Stimulated activated CD4-positive, alpha-beta T cell treated with anti-CD3 and anti-CD28 coated beads, Interleukin-4, amount 100 ng/mL, for 4 hours (primary cell): ENCODE data around the gene SHISA7.
"Not testable (repeated sequence)": the region's sequence is repeated elsewhere in the genome, so short reads cannot be mapped to it uniquely, and the experiment has no call there.

ENCODE experiments used
- DNase-seq, 2 experiments: peaks; one replicate each; pipeline ENCODE4 v3.0.0-alpha.2; 2020

The SHISA7 gene

DNA sequence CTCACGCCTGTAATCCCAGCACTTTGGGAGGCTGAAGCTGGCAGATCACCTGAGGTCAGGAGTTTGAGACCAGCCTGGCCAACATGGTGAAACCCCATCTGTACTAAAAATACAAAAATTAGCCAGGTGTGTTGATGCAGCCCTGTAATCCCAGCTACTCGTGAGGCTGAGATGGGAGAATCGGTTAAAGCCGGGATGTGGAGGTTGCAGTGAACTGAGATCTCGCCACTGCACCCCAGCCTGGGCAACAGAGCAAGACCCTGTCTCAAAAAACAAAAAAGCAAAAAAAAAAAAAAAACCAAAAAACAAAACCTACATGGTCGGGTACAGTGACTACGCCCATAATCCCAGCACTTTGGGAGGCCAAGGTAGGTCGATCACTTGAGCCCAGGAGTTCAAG lies 33.9 kb downstream of the SHISA7 start:
- DNase-seq, result not testable (repeated sequence)

DNA sequence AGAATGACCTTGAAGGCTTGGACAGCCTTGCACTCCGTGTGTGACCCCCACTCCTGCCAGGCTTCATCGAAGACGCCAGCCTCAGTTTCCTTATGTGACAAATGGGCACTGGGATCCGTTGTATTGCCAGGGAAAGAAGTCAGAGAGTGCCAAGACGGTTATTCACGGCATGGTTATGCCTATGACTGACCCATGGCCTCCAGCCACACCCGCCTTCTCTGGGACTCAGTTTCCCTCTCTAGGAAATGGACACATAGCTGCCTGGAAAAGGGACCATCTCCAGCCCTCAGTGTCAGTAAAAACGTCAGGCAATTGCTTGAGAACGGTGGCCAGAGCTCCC lies 34.6 kb downstream of the SHISA7 start:
- no peak for DNase-seq

GRCh38 chr19:55407800-55408532 lies 35.1 kb downstream of the SHISA7 start:
- peak; percentile 94 to 97 for DNase-seq

GRCh38 chr19:55407550-55407799 lies 35.6 kb downstream of the SHISA7 start, which contains the start of gene UBE2S:
UBE2S (minus strand) TSS chr19:55407788; CDS start chr19:55407589, 199 bp downstream.
- not testable (repeated sequence) for DNase-seq

DNA sequence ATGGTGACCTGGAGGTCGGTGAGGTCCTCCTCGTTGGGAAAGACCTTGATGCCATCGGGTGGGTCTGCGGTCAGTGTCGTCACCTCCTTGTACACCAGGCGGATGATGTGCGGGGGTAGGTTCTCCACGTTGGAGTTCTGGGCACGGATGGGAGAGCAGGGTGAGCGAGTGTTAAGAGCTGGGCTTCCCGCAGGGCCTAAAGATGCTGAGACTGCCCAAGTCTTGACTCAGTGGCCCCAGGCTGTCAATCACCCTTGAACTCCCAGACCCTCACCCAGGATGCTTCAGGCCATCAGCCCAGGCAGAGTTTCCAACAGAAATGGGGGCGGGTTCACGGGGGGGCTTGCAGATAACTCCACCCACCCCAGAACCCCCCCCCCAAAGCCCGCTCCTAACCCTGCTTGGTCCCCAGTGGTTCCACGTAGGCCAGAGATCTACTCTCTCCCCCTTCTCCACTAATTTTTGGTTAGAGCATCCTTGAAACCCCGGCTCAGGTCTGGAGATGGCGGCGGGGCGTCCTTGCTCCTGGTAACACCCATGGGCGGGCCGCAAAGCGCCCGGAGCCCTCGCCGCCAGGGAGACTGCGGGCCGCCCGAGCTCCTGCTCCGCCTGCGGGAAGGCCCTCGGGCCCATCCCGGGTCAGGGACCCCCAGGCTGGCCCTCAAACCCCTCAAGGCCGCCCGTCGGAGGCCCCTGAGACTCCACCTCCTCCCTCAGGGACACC lies 36.1 kb downstream of the SHISA7 start:
- DNase-seq, result no peak

DNA sequence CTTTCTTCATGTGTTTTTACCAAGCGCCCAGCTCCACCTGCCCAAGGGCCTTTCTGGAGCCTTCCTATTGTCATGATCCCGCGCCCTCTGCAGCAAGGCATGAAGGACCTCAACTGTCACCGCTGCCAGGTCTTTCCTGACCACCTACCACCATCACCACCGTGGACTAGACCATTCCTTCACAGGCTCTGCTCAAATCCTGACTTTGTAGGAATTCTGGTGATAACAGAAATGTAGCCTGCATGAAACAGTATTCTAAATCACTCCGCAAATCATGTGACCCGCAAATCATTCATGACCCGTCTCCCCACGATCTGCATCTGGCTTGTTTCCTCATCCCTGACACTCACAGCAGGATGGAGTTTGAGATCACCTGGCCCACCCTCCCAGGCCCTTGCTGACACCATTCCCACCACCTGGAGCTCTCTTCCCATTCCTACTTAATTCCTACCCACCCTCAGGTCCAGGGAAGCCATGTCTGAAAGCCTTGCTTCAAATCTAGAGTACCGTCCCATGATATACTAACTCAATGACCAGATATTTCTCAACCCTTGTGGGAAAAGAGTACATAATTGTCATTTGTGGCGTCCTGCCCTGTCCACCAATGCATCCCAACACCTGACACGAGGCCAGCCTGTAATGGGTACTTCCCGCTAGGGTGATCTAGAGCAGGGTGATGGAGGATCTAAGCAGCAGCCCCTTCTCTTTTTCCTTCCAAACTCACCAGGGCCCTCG lies 36.8 kb downstream of the SHISA7 start:
- no peak for DNase-seq

- no peak for DNase-seq
These were observed 37.5 kb downstream of the SHISA7 start for GRCh38 chr19:55405638-55406037.

DNA sequence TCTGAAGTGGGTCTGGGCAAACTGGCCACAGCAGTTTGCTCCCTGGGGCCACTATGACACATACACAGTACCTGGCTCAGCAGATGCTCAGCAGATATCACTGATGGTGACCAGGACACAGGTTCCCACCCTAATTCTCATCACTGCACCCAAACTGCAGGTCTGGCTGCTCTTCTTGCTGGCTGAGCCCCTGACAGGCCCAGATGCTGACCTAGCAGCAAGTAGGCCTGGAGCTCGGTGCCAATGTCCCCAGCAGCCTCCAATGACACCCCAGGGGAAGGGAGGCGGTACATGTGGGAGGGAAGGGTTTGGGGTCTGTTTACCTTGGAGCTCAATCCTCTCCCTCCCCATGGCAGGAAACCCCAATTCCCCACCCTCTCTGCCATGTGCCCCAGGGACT lies 40.6 kb downstream of the SHISA7 start:
- DNase-seq, result no peak

GRCh38 chr19:55401390-55401789 lies 41.7 kb downstream of the SHISA7 start:
- not testable (repeated sequence) for DNase-seq

DNA sequence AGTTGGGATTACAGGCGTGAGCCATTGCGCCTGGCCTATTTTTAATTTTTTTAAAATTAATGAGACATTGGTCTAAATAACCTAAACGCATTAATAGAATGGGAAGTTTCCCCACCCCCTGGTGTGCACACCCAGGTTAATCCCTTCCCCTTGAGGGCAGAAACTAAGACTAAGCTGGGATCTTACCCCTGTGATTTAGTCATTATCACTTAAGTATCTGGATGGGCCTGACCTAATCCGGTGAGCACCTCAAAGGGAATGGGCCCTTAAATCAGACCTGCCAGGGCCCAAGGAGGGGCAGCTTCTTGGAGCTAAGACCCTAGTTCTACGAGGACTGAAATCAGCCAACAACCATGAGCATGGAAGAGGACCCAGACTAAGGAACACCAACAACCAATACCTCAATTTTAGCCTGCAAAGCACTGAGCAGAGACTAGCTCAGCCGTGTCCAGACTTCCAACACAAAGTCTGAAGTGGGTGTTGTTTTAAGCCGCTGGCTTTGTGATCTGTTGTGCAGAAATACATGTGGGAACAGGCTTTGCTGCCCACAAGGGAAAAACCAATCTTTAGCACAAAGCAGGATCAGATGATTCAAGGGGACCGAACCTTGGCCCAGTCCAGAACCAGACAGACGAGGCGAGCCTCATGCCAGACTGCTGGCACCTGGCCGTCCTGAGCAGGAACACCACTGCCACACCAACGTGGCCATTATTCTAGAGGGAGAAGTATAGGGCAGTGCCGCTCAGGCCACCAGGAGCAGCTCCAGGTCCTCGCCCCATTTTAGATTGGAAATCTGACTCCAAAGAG lies 42.6 kb downstream of the SHISA7 start:
- DNase-seq, result no peak

GRCh38 chr19:55398200-55398925 lies 44.7 kb downstream of the SHISA7 start:
- no peak for DNase-seq

DNA sequence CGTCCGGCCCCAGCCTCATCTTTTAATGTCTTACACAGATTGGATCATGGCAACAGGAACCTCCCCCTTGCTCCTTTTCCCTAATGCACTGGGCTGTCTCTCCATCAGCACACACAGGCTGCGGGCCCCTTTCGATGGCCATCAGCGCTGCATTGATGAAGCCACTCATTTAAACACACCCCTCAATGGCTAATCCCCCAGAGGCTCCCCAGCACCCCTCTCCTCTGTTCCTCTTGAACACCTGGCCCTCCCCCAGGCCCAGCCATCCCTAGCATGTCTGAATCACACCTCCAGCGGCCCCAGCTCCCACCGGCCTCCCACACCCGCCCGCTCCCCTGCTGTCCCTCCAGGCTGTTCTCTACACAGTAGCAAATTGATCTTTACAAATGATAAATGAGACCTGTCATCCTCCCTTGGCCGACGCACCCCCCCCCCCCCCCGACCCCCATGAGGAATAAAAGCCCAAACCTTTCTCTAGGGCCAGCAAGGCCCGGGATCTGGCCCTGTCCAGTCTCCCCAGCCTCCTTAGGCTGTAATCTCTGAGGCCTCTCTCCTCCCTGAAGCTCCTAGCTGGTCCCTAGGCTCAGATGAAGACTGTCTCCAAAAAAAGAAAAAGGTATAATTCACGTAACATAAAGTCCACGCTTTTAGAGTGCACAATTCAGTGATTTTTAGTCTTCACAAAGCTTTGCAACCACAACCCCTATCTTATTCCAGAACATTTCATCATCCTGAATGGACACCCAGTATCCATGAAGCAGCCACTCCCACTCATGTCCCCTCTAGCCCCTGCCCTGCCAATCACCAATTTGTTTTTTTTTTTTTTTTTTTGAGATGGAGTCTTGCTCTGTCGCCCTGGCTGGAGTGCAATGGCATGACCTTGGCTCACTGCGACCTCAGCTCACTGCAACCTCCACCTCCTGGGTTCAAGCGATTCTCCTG lies 50.0 kb downstream of the SHISA7 start:
- no peak for DNase-seq

DNA sequence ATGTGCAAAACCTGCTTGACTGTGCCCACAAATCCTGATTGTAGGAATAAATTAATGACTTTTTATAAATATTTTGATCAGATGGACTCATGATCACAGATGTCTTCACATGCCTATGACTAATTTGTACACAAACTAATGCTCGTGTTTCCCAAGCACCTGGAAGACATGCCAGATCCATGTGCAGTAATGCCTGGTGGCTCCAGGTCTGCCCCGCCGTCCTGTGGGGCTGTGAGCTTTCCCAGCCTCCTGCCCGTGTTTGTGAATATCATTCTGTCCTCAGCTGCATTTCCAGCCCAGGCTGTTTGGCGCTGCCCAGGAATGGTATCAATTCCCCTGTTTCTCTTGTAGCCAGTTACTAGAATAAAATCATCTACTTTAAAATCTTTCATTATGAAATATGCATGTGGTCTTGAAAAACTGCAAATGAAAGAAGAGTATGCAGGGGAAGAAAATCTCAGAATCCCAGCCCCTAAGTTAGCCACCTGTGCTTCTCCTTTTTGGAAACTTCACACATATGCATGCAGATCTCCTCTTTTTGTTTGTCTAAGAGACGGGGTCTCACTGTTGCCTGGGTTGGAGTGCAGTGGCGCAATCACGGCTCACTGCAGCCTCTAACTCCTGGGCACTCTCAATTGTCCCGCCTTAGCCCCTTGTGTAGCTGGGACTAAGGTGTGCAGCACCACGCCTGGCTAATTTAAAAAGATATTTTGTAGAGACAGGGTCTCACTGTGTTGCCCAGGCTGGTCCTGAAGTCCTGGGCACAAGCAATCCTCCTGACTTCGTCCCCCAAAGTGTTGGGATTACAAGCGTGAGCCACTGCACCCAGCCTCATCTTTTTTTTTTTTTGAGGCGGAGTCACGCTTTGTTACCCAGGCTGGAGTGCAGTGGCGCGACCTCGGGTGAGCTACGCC lies 51.1 kb downstream of the SHISA7 start:
- DNase-seq, result no peak

- no peak for DNase-seq
These were observed 51.9 kb downstream of the SHISA7 start for GRCh38 chr19:55391191-55391670.

- DNase-seq, result no peak
These were observed 52.6 kb downstream of the SHISA7 start for GRCh38 chr19:55390461-55390880.

DNA sequence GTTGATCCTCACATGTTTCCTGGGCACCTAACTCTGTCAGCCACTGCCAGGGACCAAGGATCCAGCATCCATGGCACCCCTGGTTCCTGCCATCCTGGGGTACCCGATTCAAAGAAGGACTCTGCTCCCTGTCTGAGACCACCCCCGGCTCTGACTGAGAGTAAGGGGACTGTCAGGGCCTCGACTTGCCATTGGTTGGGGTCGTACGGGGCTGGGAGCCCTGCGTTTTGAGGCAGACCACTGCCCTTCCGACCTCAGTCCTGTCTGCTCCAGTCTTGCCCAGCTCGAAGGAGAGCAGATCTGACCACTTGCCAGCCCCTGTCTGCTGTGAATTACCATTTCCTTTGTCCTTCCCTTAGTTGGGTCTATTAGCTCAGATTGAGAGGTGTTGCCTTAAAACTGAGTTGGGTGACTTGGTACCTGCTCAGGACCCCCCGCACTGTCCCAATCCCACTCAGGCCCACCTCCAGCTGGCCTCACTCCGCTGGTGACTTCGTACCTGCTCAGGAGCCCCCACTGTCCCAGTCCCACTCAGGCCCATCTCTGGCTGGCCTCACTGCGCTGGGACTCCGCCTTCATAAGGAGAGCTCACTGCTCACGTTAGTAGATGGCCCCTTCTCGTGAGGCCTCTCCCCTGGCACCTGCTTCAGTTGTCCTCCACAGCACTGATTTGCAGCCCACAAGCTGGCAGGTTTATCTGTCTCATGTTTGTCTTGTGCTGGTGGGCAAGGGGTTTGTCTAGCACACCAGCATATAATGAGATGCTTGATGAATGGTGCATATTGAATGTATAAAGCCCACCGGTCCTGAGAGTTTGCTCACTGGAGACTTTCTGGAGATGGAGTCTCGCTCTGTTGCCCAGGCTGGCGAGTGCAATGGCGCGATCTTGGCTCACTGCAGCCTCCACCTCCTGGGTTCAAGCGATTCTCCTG lies 53.4 kb downstream of the SHISA7 start:
- DNase-seq, result no peak

GRCh38 chr19:55387736-55388497 lies 55.2 kb downstream of the SHISA7 start:
- DNase-seq, result no peak

GRCh38 chr19:55386493-55386971 lies 56.6 kb downstream of the SHISA7 start:
- peak; percentile 38 to 53 for DNase-seq
